GM23338 (cell line): ENCODE results near the gene RP9. TPM values are rescaled to one million over a fixed set of nuclear protein-coding genes. Genes with fewer than 3 reads are reported as not detected.

ENCODE experiments used
- ATAC-seq: fragments of 200-7000 bp; cut with Tn5 transposase; 3 replicates; pipeline ENCODE4 v1.9.1; 2020
- DNase-seq: peaks from one replicate; pipeline ENCODE4 v3.0.0-alpha.2; 2015; ENCODE audit warnings: low spot score
- H2AFZ ChIP-seq: fragments of 200-600 bp; sonication (generic); 2 replicates; pipeline ENCODE4 v1.8.0; 2016; ENCODE audit warnings: antibody characterized with exemption, mild to moderate bottlenecking, moderate library complexity
- H3F3A ChIP-seq: fragments of 200-600 bp; sonication (generic); replicated peaks from 2 replicates; pipeline ENCODE4 v1.8.0; 2017; ENCODE audit warnings: antibody characterized with exemption, mixed run types, low read depth
- H3K27ac ChIP-seq: fragments of 200-600 bp; sonication (generic); 2 replicates; pipeline ENCODE4 v1.6.1; 2016; ENCODE audit warnings: low read depth
- H3K27me3 ChIP-seq: fragments of 200-600 bp; sonication (generic); 2 replicates; pipeline ENCODE4 v1.8.0; 2016; ENCODE audit warnings: mild to moderate bottlenecking, mixed run types, moderate library complexity; ENCODE audit not compliant: insufficient read depth
- H3K36me3 ChIP-seq: fragments of 200-600 bp; sonication (generic); 2 replicates; pipeline ENCODE4 v1.8.0; 2016; ENCODE audit warnings: mild to moderate bottlenecking; ENCODE audit not compliant: insufficient read depth
- H3K4me1 ChIP-seq: fragments of 200-600 bp; sonication (generic); 2 replicates; pipeline ENCODE4 v1.8.0; 2016; ENCODE audit warnings: mild to moderate bottlenecking, moderate library complexity; ENCODE audit not compliant: insufficient read depth
- H3K4me2 ChIP-seq: fragments of 200-600 bp; sonication (generic); 2 replicates; pipeline ENCODE4 v1.7.1; 2017; ENCODE audit warnings: mixed run types
- H3K4me3 ChIP-seq: fragments of 200-600 bp; sonication (generic); 2 replicates; pipeline ENCODE4 v1.6.1; 2016; ENCODE audit warnings: mixed run types
- H3K79me2 ChIP-seq: fragments of 200-600 bp; sonication (generic); replicated peaks from 2 replicates; pipeline ENCODE4 v1.8.0; 2017; ENCODE audit warnings: mild to moderate bottlenecking; ENCODE audit not compliant: insufficient read depth
- H3K9me2 ChIP-seq: fragments of 200-600 bp; sonication (generic); 2 replicates; pipeline ENCODE4 v1.8.0; 2017; ENCODE audit not compliant: insufficient read depth
- H4K20me1 ChIP-seq: fragments of 200-600 bp; sonication (generic); replicated peaks from 2 replicates; pipeline ENCODE4 v1.8.0; 2017; ENCODE audit warnings: mild to moderate bottlenecking; ENCODE audit not compliant: insufficient read depth
- H3K27ac Mint-ChIP-seq: 2 replicates; pipeline ENCODE4 v1.8.0; 2020; ENCODE audit warnings: inconsistent platforms, mild to moderate bottlenecking, moderate library complexity, mixed read lengths
- H3K27me3 Mint-ChIP-seq: 3 replicates; pipeline ENCODE4 v1.8.0; 2022; ENCODE audit warnings: low read depth, mild to moderate bottlenecking, moderate library complexity, mixed read lengths, inconsistent platforms; ENCODE audit not compliant: insufficient read depth, poor library complexity
- H3K36me3 Mint-ChIP-seq: 3 replicates; pipeline ENCODE4 v1.8.0; 2021; ENCODE audit warnings: low read depth, mild to moderate bottlenecking, inconsistent platforms, moderate library complexity, mixed read lengths
- H3K4me1 Mint-ChIP-seq: 3 replicates; pipeline ENCODE4 v1.8.0; 2020; ENCODE audit warnings: mild to moderate bottlenecking, inconsistent platforms, mixed read lengths
- H3K4me3 Mint-ChIP-seq: 3 replicates; pipeline ENCODE4 v1.8.0; 2021; ENCODE audit warnings: moderate library complexity, mild to moderate bottlenecking, inconsistent platforms, mixed read lengths
- H3K9me3 Mint-ChIP-seq: 3 replicates; pipeline ENCODE4 v1.8.0; 2020; ENCODE audit warnings: moderate library complexity, mild to moderate bottlenecking, inconsistent platforms, mixed read lengths
- CREB1 ChIP-seq: fragments of 250-450 bp; sonication (Bioruptor Pico); IDR thresholded peaks from 2 replicates; pipeline ENCODE4 v1.5.0; 2020; ENCODE audit warnings: low read depth, mild to moderate bottlenecking, moderate library complexity
- CTCF ChIP-seq, 2 experiments: fragments of 200-600 bp in 1 of 2; sonication (generic) in 1 of 2; conservative IDR thresholded peaks; 2 replicates each; pipeline versions ENCODE4 v1.5.1 to v1.6.1; 2016 to 2017; ENCODE audit warnings: antibody characterized with exemption in 2 of 2, low read depth in 2 of 2, mild to moderate bottlenecking in 2 of 2, moderate library complexity in 1 of 2
- ETS1 ChIP-seq: IDR thresholded peaks from 2 replicates; pipeline ENCODE4 v1.6.1; 2016; ENCODE audit warnings: antibody characterized with exemption
- EZH2phosphoT487 ChIP-seq: fragments of 200-600 bp; sonication (generic); IDR thresholded peaks from one replicate; pipeline ENCODE4 v1.8.1; 2018; ENCODE audit warnings: antibody characterized with exemption; ENCODE audit not compliant: unreplicated experiment
- JUNB ChIP-seq: IDR thresholded peaks from one replicate; pipeline ENCODE4 v1.6.1; 2016; ENCODE audit warnings: antibody characterized with exemption; ENCODE audit not compliant: unreplicated experiment
- NANOG ChIP-seq: IDR thresholded peaks from 2 replicates; pipeline ENCODE4 v1.6.1; 2016; ENCODE audit warnings: antibody characterized with exemption, borderline replicate concordance
- POLR2AphosphoS5 ChIP-seq: IDR thresholded peaks from 2 replicates; pipeline ENCODE4 v1.6.1; 2016; ENCODE audit warnings: antibody characterized with exemption, low read depth
- REST ChIP-seq: IDR thresholded peaks from one replicate; pipeline ENCODE4 v1.6.1; 2018; ENCODE audit warnings: antibody characterized with exemption; ENCODE audit not compliant: unreplicated experiment
- STAT1 ChIP-seq: IDR thresholded peaks from one replicate; pipeline ENCODE4 v1.6.1; 2016; ENCODE audit warnings: antibody characterized with exemption; ENCODE audit not compliant: unreplicated experiment
- ZNF114 ChIP-seq: fragments of 250-450 bp; sonication (Bioruptor Pico); IDR thresholded peaks from 2 replicates; pipeline ENCODE4 v1.5.0; 2020; ENCODE audit warnings: mild to moderate bottlenecking, moderate library complexity
- ZNF331 ChIP-seq: fragments of 250-450 bp; sonication (Bioruptor Pico); IDR thresholded peaks from 2 replicates; pipeline ENCODE4 v1.5.0; 2020; ENCODE audit warnings: low read depth, mild to moderate bottlenecking, moderate library complexity
- ZNF462 ChIP-seq: fragments of 250-450 bp; sonication (Bioruptor Pico); IDR thresholded peaks from 2 replicates; pipeline ENCODE4 v1.5.0; 2020; ENCODE audit warnings: mild to moderate bottlenecking, moderate library complexity
- polyA plus RNA-seq: library from polyadenylated mRNA; unstranded; fragments of >200 nt; fragmentation: Nextera tagmentation; extraction: Ambion mirVana; gene quantifications from 2 replicates; pipeline ENCODE4 v1.2.1, GENCODE V29; 2016
- total RNA-seq: library from RNA; depleted of rRNA; stranded (reverse); fragments of >200 nt; shearing (Covaris generic); gene quantifications from 2 replicates; pipeline ENCODE4 v1.2.3, GENCODE V29; 2014

RP9 gene
- total and polyA plus RNA-seq, 2 experiments from 2014 or later: 8.7 to 43.2 TPM

GRCh38 chr7:33129806-33130153, 20.6 kb upstream of the RP9 start:
- Histone ChIP-seq H3K27ac (no peak overlapping the region), H3K36me3 (no peaks in the 10 kb centered on the region), H4K20me1 (no peaks in the 10 kb centered on the region), H3K9me2 (no peaks in the 10 kb centered on the region), H3F3A (no peaks in the 10 kb centered on the region), H3K4me3 (peak overlapping the region; percentile 76), H3K27me3 (no peaks in the 10 kb centered on the region), H3K4me1 (peaks cover 6% of the 10 kb centered on the region; the same call in 1 of the 2 replicates), H3K4me2 (peak overlapping the region; percentile 91), H3K79me2 (no peaks in the 10 kb centered on the region), H2AFZ (peak overlapping the region; percentile 99)
- ATAC-seq (no peak), DNase-seq (no peak)
- Mint-ChIP-seq H3K27ac (peak overlapping the region; percentile 91), H3K9me3 (no peaks in the 10 kb centered on the region), H3K36me3 (no peaks in the 10 kb centered on the region), H3K4me3 (peak overlapping the region; percentile 98), H3K4me1 (peaks cover 8% of the 10 kb centered on the region), H3K27me3 (no peaks in the 10 kb centered on the region)
- no peak for TF ChIP-seq CREB1 (CRISPR knock-in tag)
- no peak for TF ChIP-seq JUNB
- TF ChIP-seq STAT1: no peak
- TF ChIP-seq ZNF462 (CRISPR knock-in tag): no peak
- no peak for TF ChIP-seq ETS1
- TF ChIP-seq EZH2phosphoT487: no peak
- no peak for TF ChIP-seq CTCF (conservative IDR thresholded peaks at IDR 0.05; ENCODE audit: low read depth in 2 of 2)
- TF ChIP-seq ZNF331: no peak
- TF ChIP-seq POLR2AphosphoS5: no peak
- no peak for TF ChIP-seq REST
- TF ChIP-seq ZNF114 (CRISPR knock-in tag): no peak
- TF ChIP-seq NANOG: no peak
